ENCODE measurements around the gene PRR20G. TPM values are rescaled to one million over a fixed set of nuclear protein-coding genes. Genes with fewer than 3 reads are reported as not detected.

PRR20G gene
- total RNA-seq, 2 donors from 2014 or later = not detected

- Histone ChIP-seq H3K27me3 (replicated peaks; ENCODE audit: insufficient read depth) (no peaks in the 10 kb centered on the region), H3K4me1 (ENCODE audit: control insufficient read depth in 1 of 2, low read depth in 2 of 2) (no peaks in the 10 kb centered on the region), H3K4me3 (no peak overlapping the region), H3K9me3 (no peaks in the 10 kb centered on the region), H3K36me3 (no peaks in the 10 kb centered on the region), H3K27ac (no peak overlapping the region)
- ATAC-seq (ENCODE audit: insufficient number of reproducible peaks, low FRiP score, low read depth) (no peak), DNase-seq (ENCODE audit: low spot score) (no peak)
- TF ChIP-seq CTCF (IDR thresholded peaks at IDR 0.05) = no peak
Observed at GRCh38 chr3:127263586-127264231, 24.1 kb downstream of the PRR20G start.

GRCh38 chr3:127263037-127263436 lies 24.8 kb downstream of the PRR20G start:
- Histone ChIP-seq H3K27me3 (replicated peaks; ENCODE audit: insufficient read depth) (no peaks in the 10 kb centered on the region), H3K4me3 (no peak overlapping the region), H3K27ac (no peak overlapping the region), H3K36me3 (no peaks in the 10 kb centered on the region), H3K4me1 (ENCODE audit: control insufficient read depth in 1 of 2, low read depth in 2 of 2) (no peaks in the 10 kb centered on the region), H3K9me3 (no peaks in the 10 kb centered on the region)
- DNase-seq (ENCODE audit: low spot score) (no peak), ATAC-seq (ENCODE audit: insufficient number of reproducible peaks, low FRiP score, low read depth) (no peak)
- no peak for TF ChIP-seq CTCF (IDR thresholded peaks at IDR 0.05)

- Histone ChIP-seq H3K27me3 (replicated peaks; ENCODE audit: insufficient read depth) (no peaks in the 10 kb centered on the region), H3K4me1 (ENCODE audit: control insufficient read depth in 1 of 2, low read depth in 2 of 2) (no peaks in the 10 kb centered on the region), H3K36me3 (no peaks in the 10 kb centered on the region), H3K4me3 (no peak overlapping the region), H3K9me3 (no peaks in the 10 kb centered on the region), H3K27ac (no peak overlapping the region)
- no peak for TF ChIP-seq CTCF (IDR thresholded peaks at IDR 0.05)
- ATAC-seq (ENCODE audit: insufficient number of reproducible peaks, low FRiP score, low read depth) (no peak), DNase-seq (ENCODE audit: low spot score) (no peak)
Observed at GRCh38 chr3:127262533-127262932, 25.3 kb downstream of the PRR20G start.

GRCh38 chr3:127261925-127262324 lies 25.9 kb downstream of the PRR20G start:
- Histone ChIP-seq H3K9me3 (no peaks in the 10 kb centered on the region), H3K36me3 (no peaks in the 10 kb centered on the region), H3K4me1 (ENCODE audit: control insufficient read depth in 1 of 2, low read depth in 2 of 2) (no peaks in the 10 kb centered on the region), H3K4me3 (no peak overlapping the region), H3K27me3 (replicated peaks; ENCODE audit: insufficient read depth) (no peaks in the 10 kb centered on the region), H3K27ac (no peak overlapping the region)
- no peak for TF ChIP-seq CTCF (IDR thresholded peaks at IDR 0.05)
- no peak for DNase-seq (ENCODE audit: low spot score)
- no peak for ATAC-seq (ENCODE audit: insufficient number of reproducible peaks, low FRiP score, low read depth)

GRCh38 chr3:127260826-127261555 lies 26.9 kb downstream of the PRR20G start:
- DNase-seq (ENCODE audit: low spot score) (no peak), ATAC-seq (ENCODE audit: insufficient number of reproducible peaks, low FRiP score, low read depth) (no peak)
- H3K36me3 ChIP-seq = no peaks in the 10 kb centered on the region
- H3K27ac ChIP-seq = no peak overlapping the region
- H3K27me3 ChIP-seq (replicated peaks; ENCODE audit: insufficient read depth) = no peaks in the 10 kb centered on the region
- no peak for TF ChIP-seq CTCF (IDR thresholded peaks at IDR 0.05)
- H3K4me1 ChIP-seq (ENCODE audit: control insufficient read depth in 1 of 2, low read depth in 2 of 2) = no peaks in the 10 kb centered on the region
- no peak overlapping the region for H3K4me3 ChIP-seq
- no peaks in the 10 kb centered on the region for H3K9me3 ChIP-seq
